Endothelial cell of umbilical vein (primary cell): ENCODE measurements around the gene ATXN1L. TPM values are rescaled to one million over a fixed set of nuclear protein-coding genes. Genes with fewer than 3 reads are reported as not detected.

Experiments used
- BruUV-seq: library from RNA; stranded (reverse); fragments of 400-500 nt; replicated peaks from 2 replicates; lab custom pipeline; 2021; lab: Mats Ljungman, UMichigan
- CTCF ChIA-PET: fragments of 300-600, 350-600 bp; sonication (Branson Sonifier 250); formaldehyde crosslinking; loops from one replicate; lab custom pipeline; 2021; ENCODE audit warnings: antibody characterized with exemption, inconsistent platforms; lab: Charles Lee
- POLR2A ChIA-PET: fragments of 300-600, 350-600 bp; sonication (Branson Sonifier 250); formaldehyde crosslinking; loops from one replicate; lab custom pipeline; 2021; ENCODE audit warnings: antibody characterized with exemption, inconsistent platforms; lab: Charles Lee
- DNase-seq: peaks from one replicate; pipeline ENCODE4 v3.0.0-alpha.2; 2011; ENCODE audit warnings: low read depth, low spot score
- FAIRE-seq: peaks from 2 replicates; lab custom pipeline; 2011; peaks lifted over from hg19 to GRCh38; lab: Jason Lieb, UNC
- H2AFZ ChIP-seq: 2 replicates; pipeline ENCODE4 v1.6.0; 2012; ENCODE audit warnings: low read depth, low read length, control low read depth, inconsistent platforms
- H3K27ac ChIP-seq: 2 replicates; pipeline ENCODE4 v1.5.1; 2011; ENCODE audit warnings: low read depth, mild to moderate bottlenecking, control low read depth, low read length, moderate library complexity; ENCODE audit not compliant: insufficient read depth
- H3K27me3 ChIP-seq, 2 experiments: 2 replicates each; pipeline versions ENCODE4 v1.6.0 to v1.6.1; 2011; ENCODE audit warnings: low read length in 2 of 2, mixed read lengths in 1 of 2; ENCODE audit not compliant: control insufficient read depth in 2 of 2, insufficient read depth in 2 of 2
- H3K36me3 ChIP-seq, 2 experiments: 2 replicates in 1 of 2; 3 replicates in 1 of 2; pipeline ENCODE4 v1.5.1; 2011; ENCODE audit warnings: low read length in 2 of 2, mild to moderate bottlenecking in 1 of 2, moderate library complexity in 1 of 2; ENCODE audit not compliant: control insufficient read depth in 2 of 2, insufficient read depth in 2 of 2; ENCODE audit errors: extremely low read depth in 1 of 2
- H3K4me1 ChIP-seq: 3 replicates; pipeline ENCODE4 v1.5.1; 2011; ENCODE audit warnings: mild to moderate bottlenecking, low read length; ENCODE audit not compliant: control insufficient read depth, insufficient read depth; ENCODE audit errors: extremely low read depth
- H3K4me2 ChIP-seq: 2 replicates; pipeline ENCODE4 v1.6.1; 2011; ENCODE audit warnings: low read length, control low read depth, mixed read lengths; ENCODE audit not compliant: insufficient read depth
- H3K4me3 ChIP-seq, 3 experiments: fragments of 200-600 bp in 1 of 3; sonication (generic), shearing (Covaris generic) in 1 of 3; replicated peaks in 1 of 3; 2 replicates each; pipeline ENCODE4 v1.5.1; 2011 to 2016; ENCODE audit warnings: control low read depth in 3 of 3, low read length in 3 of 3, mild to moderate bottlenecking in 2 of 3, inconsistent platforms in 1 of 3, low read depth in 1 of 3, moderate library complexity in 1 of 3; ENCODE audit not compliant: insufficient read depth in 1 of 3
- H3K79me2 ChIP-seq: 2 replicates; pipeline ENCODE4 v1.6.0; 2012; ENCODE audit warnings: low read length, inconsistent platforms; ENCODE audit not compliant: control insufficient read depth, insufficient read depth
- H3K9ac ChIP-seq: replicated peaks from 2 replicates; pipeline ENCODE3; 2011; ENCODE audit warnings: low read length, control low read depth; ENCODE audit not compliant: insufficient read depth; ENCODE audit errors: extremely low read depth
- H3K9me1 ChIP-seq: replicated peaks from 3 replicates; pipeline ENCODE4 v1.6.0; 2011; ENCODE audit warnings: mild to moderate bottlenecking, low read length; ENCODE audit not compliant: control insufficient read depth, insufficient read depth; ENCODE audit errors: extremely low read depth
- H3K9me3 ChIP-seq: replicated peaks from 2 replicates; pipeline ENCODE4 v1.5.1; 2012; ENCODE audit warnings: low read length, inconsistent platforms; ENCODE audit not compliant: control insufficient read depth, insufficient read depth
- H4K20me1 ChIP-seq: replicated peaks from 2 replicates; pipeline ENCODE3; 2011; ENCODE audit warnings: mild to moderate bottlenecking, low read length; ENCODE audit not compliant: control insufficient read depth, insufficient read depth; ENCODE audit errors: extremely low read depth
- CTCF ChIP-seq, 2 donors: IDR thresholded peaks; 1 replicate in 1 of 2; 2 replicates in 1 of 2; pipeline ENCODE4 v1.5.1; 2011; ENCODE audit warnings: low read length in 2 of 2, mild to moderate bottlenecking in 2 of 2, moderate library complexity in 2 of 2, control low read depth in 1 of 2, inconsistent platforms in 1 of 2, low read depth in 1 of 2; ENCODE audit not compliant: insufficient read depth in 1 of 2; ENCODE audit errors: extremely low read depth in 1 of 2
- EZH2 ChIP-seq: IDR thresholded peaks from 2 replicates; pipeline ENCODE4 v1.6.1; 2012; ENCODE audit warnings: borderline replicate concordance, low read depth, mild to moderate bottlenecking, moderate library complexity, low read length, inconsistent platforms; ENCODE audit not compliant: severe bottlenecking
- FOS ChIP-seq: IDR thresholded peaks from 2 replicates; pipeline ENCODE4 v1.6.1; 2011; ENCODE audit warnings: mild to moderate bottlenecking, low read length, moderate library complexity, borderline replicate concordance; ENCODE audit not compliant: insufficient read depth
- GATA2 ChIP-seq: IDR thresholded peaks from 2 replicates; pipeline ENCODE4 v1.7.0; 2011; ENCODE audit warnings: low read depth, mild to moderate bottlenecking, moderate library complexity, mixed read lengths, low read length; ENCODE audit not compliant: insufficient read length, insufficient read depth
- JUN ChIP-seq: IDR thresholded peaks from 2 replicates; pipeline ENCODE4 v1.6.1; 2011; ENCODE audit warnings: borderline replicate concordance, low read depth; ENCODE audit not compliant: insufficient read length, insufficient read depth
- MAX ChIP-seq: IDR thresholded peaks from 2 replicates; pipeline ENCODE4 v1.6.1; 2011; ENCODE audit not compliant: insufficient read depth, insufficient read length
- MYC ChIP-seq: IDR thresholded peaks from one replicate; pipeline ENCODE4 v1.6.1; 2011; ENCODE audit warnings: mild to moderate bottlenecking, low read depth, low read length
- POLR2A ChIP-seq: IDR thresholded peaks from 2 replicates; pipeline ENCODE4 v1.6.1; 2012; ENCODE audit warnings: low read depth, mild to moderate bottlenecking, control low read depth, low read length
- POLR2AphosphoS5 ChIP-seq: IDR thresholded peaks from 2 replicates; pipeline ENCODE4 v1.6.1; 2012; ENCODE audit warnings: low read depth, mild to moderate bottlenecking, control low read depth, low read length, moderate library complexity; ENCODE audit not compliant: insufficient read depth
- dilution Hi-C: fragments of 300-500 bp; cut with MboI; formaldehyde crosslinking; loops from one replicate; pipeline ENCODE4 v1.15.0; 2019; ENCODE audit warnings: low sequenced_read_pairs; ENCODE audit not compliant: extremely low pct_ligation_motif_present
- intact Hi-C: fragments of 100-400 bp; cut with micrococcal nuclease; formaldehyde crosslinking; loops from one replicate; pipeline ENCODE4 v1.10.0; 2022
- polyA plus RNA-seq, 4 experiments: library from polyadenylated mRNA; depleted of rRNA in 3 of 4; stranded (reverse) in 3 of 4; unstranded in 1 of 4; fragments of >200 nt; gene quantifications; 2 replicates each; pipeline versions ENCODE4 v1.2.1 to v1.2.3, GENCODE V29; 2011 to 2012; ENCODE audit warnings: missing spikeins in 1 of 4
- total RNA-seq: library from RNA; stranded (reverse); gene quantifications from 2 replicates; pipeline ENCODE4 v1.2.3, GENCODE V29; 2021

ATXN1L gene
- total and polyA plus RNA-seq, 2 donors (not counting 3 experiments of a cell fraction or from before 2014, with no cell fraction given) = 15.6 to 23.9 TPM

- H3K9me1 ChIP-seq = no peaks in the 10 kb centered on the region
- peaks cover 3% of the 10 kb centered on the region for H4K20me1 ChIP-seq
- no peaks in the 10 kb centered on the region for H3K36me3 ChIP-seq
- POLR2A ChIA-PET = interaction anchor here (0.7 kb wide), 1 partner anchor 11 kb away, joined by 3 read pairs; no protein-coding TSS in a partner anchor
- CTCF ChIA-PET = interaction anchor here (1.5 to 2.8 kb wide), 5 partner anchors 8 to 66 kb away, joined by 3 to 44 read pairs (median 5); partner anchors contain the start of gene ZNF821
- no peaks in the 10 kb centered on the region for H3K9me3 ChIP-seq
- peak within 1 kb of the TSS; percentile 88 for H3K27ac ChIP-seq
- peak within 1 kb of the TSS; percentile 93 for H3K4me2 ChIP-seq
- BruUV-seq = TSS peak; percentile 82
- DNase-seq (peak; percentile 98), FAIRE-seq (peak; percentile 97)
- TF ChIP-seq FOS (peak; percentile 85), GATA2 (no peak), EZH2 (no peak), POLR2A (peak; percentile 95), JUN (no peak), MAX (peak; percentile 25), POLR2AphosphoS5 (peak; percentile 99), MYC (peak; percentile 18), CTCF (IDR thresholded peaks at IDR 0.05; ENCODE audit: extremely low read depth in 1 of 2, insufficient read depth in 1 of 2, low read depth in 1 of 2, low read length in 2 of 2) (no peak)
- H3K27me3 ChIP-seq = no peaks in the 10 kb centered on the region
- H3K4me1 ChIP-seq = peaks cover 8% of the 10 kb centered on the region
- H3K9ac ChIP-seq = peak within 1 kb of the TSS; percentile 96
- peak within 1 kb of the TSS; percentile 84 to 98 (median 95) for H3K4me3 ChIP-seq
- peak within 1 kb of the TSS; percentile 80 for H2AFZ ChIP-seq
- dilution Hi-C loops (no loop called here), intact Hi-C loops (loop anchor here (1.0 to 2.0 kb wide), 9 partner anchors 11 to 198 kb away; partner anchors contain the start of genes AP1G1, DHODH, DHX38 and TXNL4B)
- H3K79me2 ChIP-seq = peaks cover 47% of the 10 kb centered on the region
These were observed 49.3 kb downstream of the ATXN1L start, which contains the start of gene IST1 for GRCh38 chr16:71894921-71895678. Gene IST1 (plus strand): TSS chr16:71895531. CDS start chr16:71915641, 20,110 bp downstream.
